ENCODE measurements around the gene KBTBD2.
"Not testable (repeated sequence)": the region's sequence is repeated elsewhere in the genome, so short reads cannot be mapped to it uniquely, and the experiment has no call there.

Gene KBTBD2

DNA sequence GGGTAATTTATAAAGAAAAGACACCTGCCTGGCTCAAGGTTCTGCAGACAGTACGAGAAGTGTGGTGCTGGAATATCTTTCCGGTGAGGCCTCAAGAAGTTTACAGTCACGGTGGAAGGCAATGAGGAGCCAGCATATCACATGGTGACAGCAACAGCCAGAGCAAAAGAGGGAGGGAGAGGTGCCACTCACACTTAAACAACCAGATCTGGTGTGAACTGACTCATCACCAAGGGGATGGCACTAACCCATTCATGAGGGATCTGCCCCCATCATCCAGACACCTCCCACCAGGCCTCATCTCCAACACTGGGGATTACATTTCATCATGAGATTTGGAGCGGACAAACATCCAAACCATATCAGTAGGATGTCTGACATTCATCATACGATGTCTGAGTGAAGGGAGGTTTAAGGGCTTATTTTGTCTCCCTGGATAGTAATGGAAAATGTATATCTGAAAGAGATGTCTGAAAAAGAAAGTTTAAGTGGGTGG is 23.5 kb upstream of the KBTBD2 start:
- no peaks in the 10 kb centered on the region for H3K27me3 Mint-ChIP-seq (ENCODE audit: low read depth)
- no peaks in the 10 kb centered on the region for H3K4me1 Mint-ChIP-seq
- H3K27ac Mint-ChIP-seq, result no peak overlapping the region
- no peak overlapping the region for H3K4me3 Mint-ChIP-seq
- H3K9me3 Mint-ChIP-seq, result no peaks in the 10 kb centered on the region
- H3K36me3 Mint-ChIP-seq (ENCODE audit: low read depth), result peaks cover 59% of the 10 kb centered on the region
- TF ChIP-seq, protein P1, sequence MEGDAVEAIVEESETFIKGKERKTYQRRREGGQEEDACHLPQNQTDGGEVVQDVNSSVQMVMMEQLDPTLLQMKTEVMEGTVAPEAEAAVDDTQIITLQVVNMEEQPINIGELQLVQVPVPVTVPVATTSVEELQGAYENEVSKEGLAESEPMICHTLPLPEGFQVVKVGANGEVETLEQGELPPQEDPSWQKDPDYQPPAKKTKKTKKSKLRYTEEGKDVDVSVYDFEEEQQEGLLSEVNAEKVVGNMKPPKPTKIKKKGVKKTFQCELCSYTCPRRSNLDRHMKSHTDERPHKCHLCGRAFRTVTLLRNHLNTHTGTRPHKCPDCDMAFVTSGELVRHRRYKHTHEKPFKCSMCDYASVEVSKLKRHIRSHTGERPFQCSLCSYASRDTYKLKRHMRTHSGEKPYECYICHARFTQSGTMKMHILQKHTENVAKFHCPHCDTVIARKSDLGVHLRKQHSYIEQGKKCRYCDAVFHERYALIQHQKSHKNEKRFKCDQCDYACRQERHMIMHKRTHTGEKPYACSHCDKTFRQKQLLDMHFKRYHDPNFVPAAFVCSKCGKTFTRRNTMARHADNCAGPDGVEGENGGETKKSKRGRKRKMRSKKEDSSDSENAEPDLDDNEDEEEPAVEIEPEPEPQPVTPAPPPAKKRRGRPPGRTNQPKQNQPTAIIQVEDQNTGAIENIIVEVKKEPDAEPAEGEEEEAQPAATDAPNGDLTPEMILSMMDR (IDR thresholded peaks at IDR 0.05; ENCODE audit: unreplicated experiment in 3 of 3), result no peak

DNA sequence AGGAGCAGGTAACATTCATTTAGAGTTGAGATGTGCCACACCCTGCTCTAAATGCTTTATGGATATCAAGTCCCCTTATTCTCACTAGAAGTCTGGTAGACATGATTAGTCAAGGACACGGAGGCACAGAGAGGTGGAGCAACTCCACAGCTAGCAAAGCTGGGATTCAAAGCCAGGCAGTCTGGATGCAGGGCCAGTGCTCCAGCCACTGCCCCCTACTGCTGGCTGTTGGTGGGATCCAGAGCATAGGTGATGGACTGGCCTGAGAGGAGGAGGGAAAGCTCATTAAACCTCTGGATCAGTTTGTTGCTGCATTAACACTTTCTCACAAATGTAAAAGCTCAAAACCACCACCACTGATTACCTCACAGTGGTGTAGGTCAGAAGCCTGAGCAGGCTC is 22.6 kb upstream of the KBTBD2 start:
- H3K27ac Mint-ChIP-seq, result no peak overlapping the region
- no peaks in the 10 kb centered on the region for H3K4me1 Mint-ChIP-seq
- no peak overlapping the region for H3K4me3 Mint-ChIP-seq
- H3K36me3 Mint-ChIP-seq (ENCODE audit: low read depth), result peaks cover 59% of the 10 kb centered on the region
- TF ChIP-seq, protein P1 (IDR thresholded peaks at IDR 0.05; ENCODE audit: unreplicated experiment in 3 of 3), result no peak
- H3K9me3 Mint-ChIP-seq, result no peaks in the 10 kb centered on the region
- no peaks in the 10 kb centered on the region for H3K27me3 Mint-ChIP-seq (ENCODE audit: low read depth)

DNA sequence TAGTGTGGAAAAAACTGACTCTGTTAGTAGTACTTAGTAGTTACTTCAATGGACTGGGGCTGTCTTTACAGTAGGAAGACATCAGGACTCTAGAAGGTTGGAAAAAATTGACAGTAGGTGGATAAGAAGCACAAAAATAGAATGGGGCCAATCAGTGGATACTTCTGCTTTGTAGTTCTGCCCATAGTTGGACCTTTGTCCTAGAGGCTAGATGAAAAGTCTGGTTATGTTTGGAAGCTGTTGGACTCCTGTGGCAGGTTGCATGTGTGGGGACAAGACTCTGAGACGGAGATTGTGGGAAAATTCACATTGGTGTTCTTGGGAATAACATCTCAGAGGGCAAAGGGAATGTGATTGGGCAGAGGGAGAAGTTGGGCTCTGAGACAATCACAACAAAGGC is 18.6 kb upstream of the KBTBD2 start:
- Mint-ChIP-seq H3K9me3 (no peaks in the 10 kb centered on the region), H3K27me3 (ENCODE audit: low read depth) (no peaks in the 10 kb centered on the region), H3K4me1 (peaks cover under 1% of the 10 kb centered on the region), H3K4me3 (no peak overlapping the region), H3K27ac (no peak overlapping the region), H3K36me3 (ENCODE audit: low read depth) (peaks cover 30% of the 10 kb centered on the region)
- TF ChIP-seq, protein P1 (IDR thresholded peaks at IDR 0.05; ENCODE audit: unreplicated experiment in 3 of 3), result no peak

DNA sequence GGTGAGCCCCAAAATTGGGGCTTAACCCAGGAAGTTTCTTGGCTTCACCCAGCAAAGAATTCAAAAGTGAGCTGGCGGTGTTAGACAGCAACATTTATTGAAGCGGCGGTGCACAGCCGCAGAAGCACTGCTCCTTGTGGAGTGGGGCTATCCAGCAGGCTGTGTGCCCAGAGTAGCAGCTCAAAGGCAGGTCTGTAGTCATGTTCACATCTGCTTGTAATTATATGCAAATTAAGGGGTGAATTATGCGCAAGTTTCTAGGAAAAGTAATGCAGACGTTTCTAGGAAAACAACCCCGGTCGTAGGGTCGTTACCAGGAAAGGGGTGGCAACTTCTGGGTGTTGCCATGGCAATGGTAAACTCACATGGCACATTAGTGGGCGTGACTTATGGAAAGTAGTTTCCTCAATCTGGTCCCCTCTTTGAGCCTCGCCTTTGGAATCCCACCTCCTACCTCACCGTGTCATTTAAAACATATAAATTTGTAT is 13.7 kb upstream of the KBTBD2 start:
- no peaks in the 10 kb centered on the region for H3K9me3 Mint-ChIP-seq
- peaks cover 4% of the 10 kb centered on the region for H3K4me1 Mint-ChIP-seq
- no peak overlapping the region for H3K27ac Mint-ChIP-seq
- TF ChIP-seq, protein P1 (IDR thresholded peaks at IDR 0.05; ENCODE audit: unreplicated experiment in 3 of 3), result no peak
- H3K36me3 Mint-ChIP-seq (ENCODE audit: low read depth), result no peaks in the 10 kb centered on the region
- H3K4me3 Mint-ChIP-seq, result peak overlapping the region in 2 of 3 experiments; percentile 53 to 64
- H3K27me3 Mint-ChIP-seq (ENCODE audit: low read depth), result no peaks in the 10 kb centered on the region

DNA sequence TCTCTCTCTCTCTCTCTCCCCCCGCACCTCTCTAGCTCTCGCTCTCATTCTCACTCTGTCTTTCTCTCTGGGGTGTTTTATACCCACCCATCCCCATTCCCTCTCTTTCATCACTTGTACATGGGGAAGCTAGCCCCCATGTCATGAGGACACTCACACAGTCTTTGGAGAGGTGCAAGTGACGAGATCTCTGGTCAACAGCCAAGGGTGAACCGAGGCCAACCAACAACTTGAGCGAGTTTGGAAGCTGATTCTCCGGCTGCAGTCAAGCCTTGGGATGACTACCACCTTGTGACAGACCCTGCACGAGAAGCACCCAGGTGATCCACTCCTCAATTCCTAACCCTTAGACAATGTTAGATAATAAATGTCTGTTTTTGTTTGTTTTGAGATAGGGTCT is 10.1 kb upstream of the KBTBD2 start:
- Mint-ChIP-seq H3K4me1 (peaks cover 4% of the 10 kb centered on the region), H3K4me3 (no peak overlapping the region), H3K27me3 (ENCODE audit: low read depth) (no peaks in the 10 kb centered on the region), H3K9me3 (no peaks in the 10 kb centered on the region), H3K36me3 (ENCODE audit: low read depth) (no peaks in the 10 kb centered on the region), H3K27ac (no peak overlapping the region)
- TF ChIP-seq, protein P1 (IDR thresholded peaks at IDR 0.05; ENCODE audit: unreplicated experiment in 3 of 3), result no peak

DNA sequence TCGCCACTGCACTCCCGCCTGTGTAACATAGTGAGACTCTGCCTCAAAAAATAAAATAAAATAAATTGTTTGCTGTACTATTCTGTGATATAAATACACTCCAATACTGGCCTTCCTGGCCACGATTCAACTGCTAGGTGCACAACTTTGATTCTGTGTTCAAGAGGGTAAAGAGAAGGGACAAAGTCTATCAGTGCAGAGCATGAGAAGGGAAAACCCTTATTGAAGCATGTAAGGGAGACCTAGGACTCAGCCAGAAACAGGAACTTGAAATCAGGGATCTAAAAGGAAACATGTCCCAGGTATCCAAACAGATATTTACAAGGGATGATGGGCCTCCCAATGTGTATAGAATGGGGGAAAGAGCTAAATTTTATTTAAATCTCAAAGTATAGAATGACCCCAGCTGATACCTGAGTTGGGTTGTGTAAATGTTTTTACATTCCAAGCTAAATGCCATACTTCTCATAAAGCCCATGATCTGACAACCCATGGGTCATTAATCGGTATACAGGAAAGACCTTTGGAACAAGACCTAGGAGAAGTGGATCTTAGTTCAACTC is 9.0 kb upstream of the KBTBD2 start:
- Mint-ChIP-seq H3K36me3 (ENCODE audit: low read depth) (no peaks in the 10 kb centered on the region), H3K4me1 (peaks cover 4% of the 10 kb centered on the region), H3K4me3 (no peak overlapping the region), H3K27ac (no peak overlapping the region), H3K27me3 (ENCODE audit: low read depth) (no peaks in the 10 kb centered on the region), H3K9me3 (no peaks in the 10 kb centered on the region)
- TF ChIP-seq, protein P1 (IDR thresholded peaks at IDR 0.05; ENCODE audit: unreplicated experiment in 3 of 3), result no peak

DNA sequence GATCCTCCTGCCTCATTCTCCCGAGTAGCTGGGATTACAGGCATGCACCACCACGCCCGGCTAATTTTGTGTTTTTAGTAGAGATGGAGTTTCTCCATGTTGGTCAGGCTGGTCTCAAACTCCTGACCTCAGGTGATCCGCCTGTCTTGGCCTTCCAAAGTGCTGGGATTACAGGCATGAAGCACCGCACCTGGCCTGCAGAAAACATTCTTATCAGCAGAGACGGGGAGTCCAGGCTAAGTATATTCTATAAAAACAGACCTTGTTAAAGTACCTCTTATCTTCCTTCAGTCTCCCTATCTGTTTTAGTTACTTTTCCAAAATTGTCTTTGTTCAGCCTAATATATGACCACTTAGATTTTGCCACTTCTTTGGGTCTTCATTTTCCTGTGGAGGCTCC is 5.8 kb upstream of the KBTBD2 start:
- not testable (repeated sequence) for H3K27me3 Mint-ChIP-seq (ENCODE audit: low read depth); H3K36me3 Mint-ChIP-seq (ENCODE audit: low read depth); H3K4me3 Mint-ChIP-seq; H3K9me3 Mint-ChIP-seq
- peaks cover 25% of the 10 kb centered on the region for H3K4me1 Mint-ChIP-seq
- H3K27ac Mint-ChIP-seq, result peak overlapping the region in 1 of 3 experiments; percentile 71
